ENCODE results near the gene INSL6. TPM values are rescaled to one million over a fixed set of nuclear protein-coding genes. Genes with fewer than 3 reads are reported as not detected.
A peak's percentile ranks its signal among the peaks of the same experiment; 100 is the strongest.
"Not testable (repeated sequence)": the region's sequence is repeated elsewhere in the genome, so short reads cannot be mapped to it uniquely, and the experiment has no call there.

INSL6 gene
- total RNA-seq, 1 donor from 2014 or later = not detected

DNA sequence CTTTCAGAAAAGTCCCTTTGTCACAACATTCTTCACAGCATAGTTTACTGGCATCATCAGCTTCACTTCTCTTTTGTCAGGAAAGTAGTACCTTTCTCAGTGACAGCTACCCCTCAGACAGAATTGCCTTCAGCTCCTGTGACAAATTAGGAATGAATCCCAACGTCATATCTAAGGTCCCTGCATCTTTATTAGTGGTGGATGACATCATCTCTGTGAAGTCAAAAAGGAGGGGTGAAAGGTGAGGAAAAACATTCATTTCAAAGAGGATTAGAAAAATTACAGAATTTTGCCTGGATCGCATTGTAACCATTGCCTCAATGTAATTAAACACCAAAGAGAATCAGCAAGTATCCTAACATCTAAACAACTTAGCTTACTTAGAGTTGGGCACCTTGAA is 7.9 kb upstream of the INSL6 start:
- no peaks in the 10 kb centered on the region for H3K36me3 Mint-ChIP-seq (ENCODE audit: low read depth, unreplicated experiment)
- H3K9me3 Mint-ChIP-seq (ENCODE audit: unreplicated experiment) = no peaks in the 10 kb centered on the region
- no peaks in the 10 kb centered on the region for H3K27me3 Mint-ChIP-seq (ENCODE audit: unreplicated experiment)
- no peak for DNase-seq (ENCODE audit: low spot score)
- no peak overlapping the region for H3K27ac Mint-ChIP-seq (ENCODE audit: unreplicated experiment)
- no peak for TF ChIP-seq CTCF (IDR thresholded peaks at IDR 0.05; ENCODE audit: unreplicated experiment)
- no peaks in the 10 kb centered on the region for H3K4me1 Mint-ChIP-seq (ENCODE audit: unreplicated experiment)
- no peak overlapping the region for H3K4me3 Mint-ChIP-seq (ENCODE audit: unreplicated experiment)

DNA sequence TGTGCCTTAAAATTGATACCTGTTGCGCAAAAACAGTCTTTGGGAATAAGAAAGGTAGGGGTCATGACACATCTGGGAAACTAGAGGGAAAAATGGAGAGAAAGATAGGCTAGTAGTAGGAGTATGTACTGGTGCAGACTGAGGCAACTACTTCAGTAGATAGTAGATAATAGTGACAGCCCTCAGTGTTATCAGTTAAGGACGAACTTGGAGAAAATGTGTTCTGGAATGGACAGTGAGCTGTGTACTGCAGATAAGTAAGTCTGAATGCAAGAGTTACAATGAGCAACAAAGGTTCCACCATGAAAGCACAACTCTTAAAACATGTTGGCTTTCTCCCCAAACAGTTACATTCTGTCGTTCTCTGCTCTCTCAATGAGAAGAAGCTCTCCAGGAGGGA is 6.5 kb upstream of the INSL6 start:
- H3K27me3 Mint-ChIP-seq (ENCODE audit: unreplicated experiment) = no peaks in the 10 kb centered on the region
- no peak for TF ChIP-seq CTCF (IDR thresholded peaks at IDR 0.05; ENCODE audit: unreplicated experiment)
- no peaks in the 10 kb centered on the region for H3K36me3 Mint-ChIP-seq (ENCODE audit: low read depth, unreplicated experiment)
- H3K9me3 Mint-ChIP-seq (ENCODE audit: unreplicated experiment) = no peaks in the 10 kb centered on the region
- no peak for DNase-seq (ENCODE audit: low spot score)
- no peak overlapping the region for H3K27ac Mint-ChIP-seq (ENCODE audit: unreplicated experiment)
- H3K4me3 Mint-ChIP-seq (ENCODE audit: unreplicated experiment) = no peak overlapping the region
- no peaks in the 10 kb centered on the region for H3K4me1 Mint-ChIP-seq (ENCODE audit: unreplicated experiment)

- no peak for DNase-seq (ENCODE audit: low spot score)
- no peaks in the 10 kb centered on the region for H3K4me1 Mint-ChIP-seq (ENCODE audit: unreplicated experiment)
- no peaks in the 10 kb centered on the region for H3K9me3 Mint-ChIP-seq (ENCODE audit: unreplicated experiment)
- TF ChIP-seq CTCF (IDR thresholded peaks at IDR 0.05; ENCODE audit: unreplicated experiment) = no peak
- H3K27me3 Mint-ChIP-seq (ENCODE audit: unreplicated experiment) = peaks cover 3% of the 10 kb centered on the region
- no peaks in the 10 kb centered on the region for H3K36me3 Mint-ChIP-seq (ENCODE audit: low read depth, unreplicated experiment)
- no peak overlapping the region for H3K4me3 Mint-ChIP-seq (ENCODE audit: unreplicated experiment)
- no peak overlapping the region for H3K27ac Mint-ChIP-seq (ENCODE audit: unreplicated experiment)
Measured at GRCh38 chr9:5188060-5188984, 2.9 kb upstream of the INSL6 start.

DNA sequence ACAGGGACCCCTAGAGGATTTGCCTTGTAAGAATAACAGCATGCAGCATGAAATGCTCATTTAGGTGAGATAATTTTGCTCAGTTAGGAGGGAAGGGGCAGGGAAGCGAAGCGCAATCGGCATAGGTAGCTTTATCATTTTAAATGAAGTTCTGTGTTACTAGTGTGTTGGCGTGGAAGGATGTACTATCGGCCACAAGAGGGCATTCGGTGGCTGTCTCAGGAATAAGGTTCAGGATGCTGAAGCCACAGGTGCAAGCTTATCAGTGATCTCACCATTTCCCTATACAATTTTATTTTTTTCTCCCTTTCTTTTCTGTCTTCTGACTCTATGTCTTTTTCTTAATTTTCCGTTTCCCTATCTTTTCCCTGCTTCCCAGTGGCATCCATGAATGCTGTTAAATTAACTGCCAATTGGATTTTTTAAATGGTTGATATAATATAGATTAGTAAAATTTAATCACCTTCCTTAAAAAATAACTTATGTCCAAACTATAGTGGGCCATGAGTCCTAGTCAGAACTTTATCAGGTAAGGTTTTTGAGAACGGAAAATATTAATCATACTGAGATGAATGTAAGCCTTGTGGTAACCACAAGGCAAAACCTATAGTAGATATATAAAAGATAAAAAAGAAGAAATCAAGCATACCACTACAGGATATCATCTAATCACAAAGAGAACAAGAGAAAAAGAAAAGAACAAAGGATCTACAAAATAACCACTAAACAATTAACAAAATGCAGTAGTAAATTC is 1.2 kb upstream of the INSL6 start:
- peak; percentile 57 for DNase-seq (ENCODE audit: low spot score)
- Mint-ChIP-seq H3K27me3 (ENCODE audit: unreplicated experiment) (peaks cover 3% of the 10 kb centered on the region), H3K27ac (ENCODE audit: unreplicated experiment) (no peak overlapping the region), H3K9me3 (ENCODE audit: unreplicated experiment) (no peaks in the 10 kb centered on the region), H3K4me3 (ENCODE audit: unreplicated experiment) (no peak overlapping the region), H3K36me3 (ENCODE audit: low read depth, unreplicated experiment) (no peaks in the 10 kb centered on the region), H3K4me1 (ENCODE audit: unreplicated experiment) (no peaks in the 10 kb centered on the region)
- TF ChIP-seq CTCF (IDR thresholded peaks at IDR 0.05; ENCODE audit: unreplicated experiment) = peak; percentile 72

DNA sequence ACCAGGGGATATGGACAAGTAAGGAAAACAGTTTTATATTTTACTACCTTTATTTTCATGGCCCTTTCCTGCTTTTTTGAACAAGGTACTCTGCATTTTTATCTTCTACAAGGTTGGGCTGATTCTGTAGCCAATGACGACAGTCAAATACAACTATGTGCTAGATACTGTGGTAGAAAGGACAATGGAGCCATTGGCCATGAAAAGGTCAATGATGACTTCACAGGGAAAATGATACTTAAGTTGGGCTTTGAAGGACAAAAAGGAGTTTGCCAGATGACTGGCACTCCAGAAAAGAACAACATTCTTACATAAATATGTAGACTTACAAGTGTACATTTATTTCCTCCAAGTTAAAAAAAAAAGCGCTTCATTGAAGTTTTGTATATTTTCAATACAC is 663 bp downstream of the INSL6 start:
- DNase-seq (ENCODE audit: low spot score) = no peak
- Mint-ChIP-seq H3K27ac (ENCODE audit: unreplicated experiment) (no peak overlapping the region), H3K9me3 (ENCODE audit: unreplicated experiment) (no peaks in the 10 kb centered on the region), H3K27me3 (ENCODE audit: unreplicated experiment) (peaks cover 3% of the 10 kb centered on the region), H3K4me1 (ENCODE audit: unreplicated experiment) (no peaks in the 10 kb centered on the region), H3K36me3 (ENCODE audit: low read depth, unreplicated experiment) (no peaks in the 10 kb centered on the region), H3K4me3 (ENCODE audit: unreplicated experiment) (no peak overlapping the region)
- TF ChIP-seq CTCF (IDR thresholded peaks at IDR 0.05; ENCODE audit: unreplicated experiment) = no peak

DNA sequence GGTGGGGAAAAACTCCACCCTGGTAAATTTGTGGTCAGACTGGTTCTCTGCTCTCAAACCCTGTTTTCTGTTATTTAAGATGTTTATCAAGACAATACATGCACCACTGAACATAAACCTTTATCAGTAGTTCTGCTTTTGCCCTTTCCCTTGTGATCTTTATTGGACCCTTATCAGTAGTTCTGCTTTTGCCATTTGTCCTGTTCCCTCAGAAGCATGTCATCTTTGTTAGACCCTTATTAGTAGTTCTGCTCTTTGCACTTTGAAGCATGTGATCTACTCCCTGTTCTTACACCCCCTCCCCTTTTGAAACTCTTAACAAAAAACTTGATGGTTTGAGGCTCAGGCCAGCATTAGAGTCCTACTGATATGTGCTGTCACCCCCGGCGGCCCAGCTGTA is 4.8 kb downstream of the INSL6 start:
- not testable (repeated sequence) for H3K4me3 Mint-ChIP-seq (ENCODE audit: unreplicated experiment); H3K36me3 Mint-ChIP-seq (ENCODE audit: low read depth, unreplicated experiment); H3K27me3 Mint-ChIP-seq (ENCODE audit: unreplicated experiment); H3K27ac Mint-ChIP-seq (ENCODE audit: unreplicated experiment); H3K4me1 Mint-ChIP-seq (ENCODE audit: unreplicated experiment); H3K9me3 Mint-ChIP-seq (ENCODE audit: unreplicated experiment); DNase-seq (ENCODE audit: low spot score)
